ENCODE measurements around the gene NECTIN1.

Gene NECTIN1

GRCh38 chr11:119728651-119729580 is at the start of gene NECTIN1:
Gene NECTIN1, minus strand, starts transcription at chr11:119729200. Its CDS starts 647 bp downstream, at chr11:119728553.
- H3K27me3 ChIP-seq, result peaks cover 4% of the 10 kb centered on the region
- peak; percentile 98 for TF ChIP-seq CTCF (IDR thresholded peaks at IDR 0.05)
- peak within 1 kb of the TSS; percentile 78 to 87 for H3K4me3 ChIP-seq (ENCODE audit: low read depth in 1 of 2, low read length in 1 of 2)
- peaks cover 41 to 47% of the 10 kb centered on the region in 2 experiments for H3K4me1 ChIP-seq (ENCODE audit: control insufficient read depth in 1 of 2, insufficient read depth in 1 of 2, low read depth in 1 of 2, low read length in 1 of 2)
- no peaks in the 10 kb centered on the region for H3K9me3 ChIP-seq
- H3K27ac ChIP-seq, result peak within 1 kb of the TSS; percentile 89
- H3K36me3 ChIP-seq, result no peaks in the 10 kb centered on the region

- Histone ChIP-seq H3K27ac (no peak overlapping the region), H3K4me1 (ENCODE audit: control insufficient read depth in 1 of 2, insufficient read depth in 1 of 2, low read depth in 1 of 2, low read length in 1 of 2) (no peaks in the 10 kb centered on the region), H3K4me3 (ENCODE audit: low read depth in 1 of 2, low read length in 1 of 2) (no peak overlapping the region), H3K36me3 (no peaks in the 10 kb centered on the region), H3K27me3 (peaks cover 62% of the 10 kb centered on the region), H3K9me3 (no peaks in the 10 kb centered on the region)
- TF ChIP-seq CTCF (IDR thresholded peaks at IDR 0.05), result no peak
Observed at GRCh38 chr11:119778391-119779194, 49.6 kb upstream of the NECTIN1 start.

- Histone ChIP-seq H3K27ac (no peak overlapping the region), H3K27me3 (peaks cover 57% of the 10 kb centered on the region), H3K4me3 (ENCODE audit: low read depth in 1 of 2, low read length in 1 of 2) (no peak overlapping the region), H3K36me3 (no peaks in the 10 kb centered on the region), H3K4me1 (ENCODE audit: control insufficient read depth in 1 of 2, insufficient read depth in 1 of 2, low read depth in 1 of 2, low read length in 1 of 2) (no peaks in the 10 kb centered on the region), H3K9me3 (no peaks in the 10 kb centered on the region)
- TF ChIP-seq CTCF (IDR thresholded peaks at IDR 0.05), result no peak
Observed at GRCh38 chr11:119777940-119778339, 48.9 kb upstream of the NECTIN1 start.

GRCh38 chr11:119776651-119777050 is 47.7 kb upstream of the NECTIN1 start:
- H3K27me3 ChIP-seq, result peaks cover 44% of the 10 kb centered on the region

More at GRCh38 chr11:119776651-119777050, 47.7 kb upstream of the NECTIN1 start:
- TF ChIP-seq CTCF (IDR thresholded peaks at IDR 0.05), result no peak
- Histone ChIP-seq H3K27ac (no peak overlapping the region), H3K9me3 (no peaks in the 10 kb centered on the region), H3K4me1 (ENCODE audit: control insufficient read depth in 1 of 2, insufficient read depth in 1 of 2, low read depth in 1 of 2, low read length in 1 of 2) (no peaks in the 10 kb centered on the region), H3K36me3 (no peaks in the 10 kb centered on the region), H3K4me3 (ENCODE audit: low read depth in 1 of 2, low read length in 1 of 2) (no peak overlapping the region)

Data from neutrophil (primary cell).